Measurements from ENCODE around the gene TFB2M.
A peak's percentile ranks its signal among the peaks of the same experiment; 100 is the strongest.

Gene TFB2M

DNA sequence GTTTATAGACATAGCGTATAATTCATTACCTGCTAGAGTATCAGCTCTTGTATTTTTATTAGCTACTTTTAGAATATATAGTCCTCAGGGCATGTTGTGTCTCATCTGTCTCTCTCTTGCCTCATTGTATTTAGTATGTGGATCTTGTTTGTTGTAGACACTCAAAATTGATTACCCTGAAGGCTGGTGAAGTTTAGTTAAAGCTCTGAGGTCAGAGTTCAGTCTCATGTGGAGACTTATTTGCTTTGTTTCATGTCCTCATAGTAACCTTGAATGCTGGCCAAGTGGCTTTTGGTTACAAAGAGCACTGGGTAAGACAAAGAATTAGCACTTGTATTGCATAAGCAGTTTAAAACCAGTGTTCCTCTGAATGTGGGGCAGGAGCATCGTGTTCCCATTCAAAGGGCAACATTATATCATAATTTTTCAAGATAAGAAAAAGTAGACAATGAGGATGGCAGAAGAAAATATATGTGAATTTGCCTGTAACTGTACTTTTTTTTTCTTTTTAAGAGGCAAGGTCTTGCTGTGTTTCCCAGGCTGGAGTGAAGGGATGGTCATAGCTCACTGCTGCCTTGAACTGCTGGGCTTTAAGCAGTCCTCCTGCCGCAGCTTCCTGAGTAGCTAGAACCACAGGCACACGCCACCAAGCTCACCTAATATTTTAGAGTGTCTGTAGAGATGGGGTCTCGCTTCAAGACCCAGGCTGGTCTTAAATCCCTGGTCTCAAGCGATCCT lies 17.6 kb upstream of the TFB2M start:
- peaks cover 0 to 6% of the 10 kb centered on the region in 2 donors for H3K36me3 ChIP-seq (ENCODE audit: control insufficient read depth in 2 of 2, insufficient read depth in 2 of 2, low read length in 2 of 2)
- peak overlapping the region in 1 of 2 donors; percentile 66 for H3K9ac ChIP-seq (ENCODE audit: low read depth in 1 of 2, low read length in 2 of 2)
- H3K4me1 ChIP-seq (ENCODE audit: control insufficient read depth in 2 of 2, insufficient read depth in 2 of 2, low read length in 2 of 2), result peaks cover 34 to 58% of the 10 kb centered on the region in 2 donors
- no peaks in the 10 kb centered on the region for H3K27me3 ChIP-seq (ENCODE audit: control insufficient read depth in 2 of 2, insufficient read depth in 2 of 2, low read length in 2 of 2)
- no peaks in the 10 kb centered on the region for H3K9me3 ChIP-seq (ENCODE audit: control insufficient read depth in 2 of 2, low read length in 2 of 2)
- peak overlapping the region; percentile 87 to 90 for H3K27ac ChIP-seq (ENCODE audit: low read depth in 2 of 2, low read length in 2 of 2)
- peak overlapping the region; percentile 55 to 71 for H3K4me3 ChIP-seq (ENCODE audit: low read length in 2 of 2)

DNA sequence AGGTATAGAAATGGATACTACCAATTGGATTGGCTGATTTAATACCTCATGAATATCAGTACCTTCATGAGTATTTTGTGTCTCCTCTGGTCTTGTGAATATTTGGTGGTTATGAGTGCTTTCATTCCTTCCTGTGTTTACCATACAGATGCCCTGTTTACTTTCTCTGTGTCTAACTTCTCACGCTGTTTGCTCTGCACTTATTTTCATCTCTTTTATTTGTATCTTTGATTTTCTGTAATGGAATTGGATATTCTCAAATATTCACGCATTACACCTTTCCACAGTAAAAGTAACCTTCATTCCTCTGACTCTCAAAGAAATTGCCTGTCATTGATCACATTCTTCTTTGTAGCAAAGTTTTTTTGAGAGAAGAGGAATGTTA lies 17.0 kb upstream of the TFB2M start:
- Histone ChIP-seq H3K4me1 (ENCODE audit: control insufficient read depth in 2 of 2, insufficient read depth in 2 of 2, low read length in 2 of 2) (peaks cover 34 to 55% of the 10 kb centered on the region in 2 donors), H3K27ac (ENCODE audit: low read depth in 2 of 2, low read length in 2 of 2) (peak overlapping the region; percentile 87 to 90)

DNA sequence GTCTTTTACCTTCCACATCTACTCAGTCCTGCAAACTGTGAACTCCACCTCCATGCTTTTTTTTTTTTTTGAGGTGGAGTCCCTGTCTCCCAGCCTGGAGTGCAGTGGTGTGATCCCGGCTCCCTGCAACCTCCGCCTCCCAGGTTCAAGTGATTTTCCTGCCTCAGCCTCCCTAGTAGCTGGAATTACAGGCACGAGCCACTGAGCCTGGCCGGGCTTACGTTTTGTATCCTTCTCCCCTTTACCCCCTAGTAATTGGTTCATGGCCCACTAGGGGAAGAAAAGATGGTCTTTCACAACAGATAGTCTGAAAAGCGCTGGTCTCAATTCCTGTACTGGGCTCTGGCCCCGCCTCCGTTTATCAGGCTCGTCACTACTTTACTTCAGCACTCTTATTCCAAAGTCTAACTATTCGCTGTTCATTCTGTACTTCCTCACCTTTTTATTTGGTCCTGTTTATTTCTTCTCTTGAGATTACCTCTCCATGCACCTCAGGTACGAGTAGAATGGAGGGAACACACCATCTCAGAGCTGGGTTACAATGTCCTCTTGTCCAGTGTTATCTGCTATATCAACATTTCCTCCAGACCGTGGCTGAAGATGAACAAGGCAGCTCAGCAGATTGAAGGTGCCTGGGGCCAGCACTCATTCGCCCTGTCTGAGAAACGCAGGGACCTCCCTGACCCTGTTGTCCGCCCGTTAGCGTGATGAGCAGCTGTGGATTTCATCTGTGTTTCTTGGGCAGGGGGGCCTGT lies 16.4 kb upstream of the TFB2M start:
- peak overlapping the region; percentile 55 to 71 for H3K4me3 ChIP-seq (ENCODE audit: low read length in 2 of 2)
- H3K27ac ChIP-seq (ENCODE audit: low read depth in 2 of 2, low read length in 2 of 2), result peak overlapping the region; percentile 87 to 90
- peak overlapping the region; percentile 42 to 66 for H3K9ac ChIP-seq (ENCODE audit: low read depth in 1 of 2, low read length in 2 of 2)
- H3K9me3 ChIP-seq (ENCODE audit: control insufficient read depth in 2 of 2, low read length in 2 of 2), result no peaks in the 10 kb centered on the region
- peaks cover 0 to 6% of the 10 kb centered on the region in 2 donors for H3K36me3 ChIP-seq (ENCODE audit: control insufficient read depth in 2 of 2, insufficient read depth in 2 of 2, low read length in 2 of 2)
- no peaks in the 10 kb centered on the region for H3K27me3 ChIP-seq (ENCODE audit: control insufficient read depth in 2 of 2, insufficient read depth in 2 of 2, low read length in 2 of 2)
- peaks cover 31 to 51% of the 10 kb centered on the region in 2 donors for H3K4me1 ChIP-seq (ENCODE audit: control insufficient read depth in 2 of 2, insufficient read depth in 2 of 2, low read length in 2 of 2)

More for the DNA sequence above, 17.0 kb upstream of the TFB2M start:
- Histone ChIP-seq H3K9me3 (ENCODE audit: control insufficient read depth in 2 of 2, low read length in 2 of 2) (no peaks in the 10 kb centered on the region), H3K36me3 (ENCODE audit: control insufficient read depth in 2 of 2, insufficient read depth in 2 of 2, low read length in 2 of 2) (peaks cover 0 to 6% of the 10 kb centered on the region in 2 donors), H3K4me3 (ENCODE audit: low read length in 2 of 2) (peak overlapping the region; percentile 55 to 71), H3K9ac (ENCODE audit: low read depth in 1 of 2, low read length in 2 of 2) (peak overlapping the region; percentile 42 to 66), H3K27me3 (ENCODE audit: control insufficient read depth in 2 of 2, insufficient read depth in 2 of 2, low read length in 2 of 2) (no peaks in the 10 kb centered on the region)

DNA sequence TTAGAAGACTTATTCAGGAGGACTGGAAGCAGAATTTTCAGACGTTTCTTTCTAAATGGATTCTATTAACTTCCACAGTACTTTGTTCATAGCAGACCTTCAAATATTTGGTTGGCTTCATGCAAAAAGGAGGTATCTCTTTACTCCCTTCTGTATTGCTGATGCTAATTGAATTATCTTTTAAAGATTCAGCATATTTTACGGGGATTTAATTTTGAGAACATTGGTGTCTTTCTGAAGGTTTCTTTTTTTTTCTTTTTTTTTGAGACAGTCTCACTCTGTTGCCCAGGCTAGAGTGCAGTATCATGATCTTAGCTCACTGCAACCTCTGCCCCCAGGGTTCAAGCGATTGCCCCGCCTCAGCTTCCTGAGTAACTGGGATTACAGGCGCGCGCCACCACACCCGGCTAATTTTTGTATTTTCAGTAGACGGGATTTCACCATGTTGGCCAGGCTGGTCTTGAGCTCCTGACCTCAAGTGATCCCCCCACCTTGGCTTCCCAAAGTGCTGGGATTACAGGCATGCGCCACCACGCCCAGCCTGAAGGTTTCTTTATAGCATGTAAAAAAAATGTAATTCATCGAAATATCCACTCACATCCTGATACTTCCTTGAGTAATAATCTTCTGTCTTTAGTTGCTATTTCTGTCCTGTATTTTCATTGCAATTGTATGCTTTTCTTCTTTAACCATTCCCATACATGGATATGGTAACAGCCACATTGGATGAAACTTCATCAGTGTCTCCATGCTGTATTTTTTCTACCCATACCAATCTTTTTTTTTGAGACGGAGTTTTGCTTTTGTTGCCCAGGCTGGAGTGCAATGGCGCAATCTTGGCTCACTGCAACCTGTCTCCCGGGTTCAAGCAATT lies 14.7 kb upstream of the TFB2M start:
- Histone ChIP-seq H3K4me3 (ENCODE audit: low read length in 2 of 2) (no peak overlapping the region), H3K27me3 (ENCODE audit: control insufficient read depth in 2 of 2, insufficient read depth in 2 of 2, low read length in 2 of 2) (no peaks in the 10 kb centered on the region), H3K27ac (ENCODE audit: low read depth in 2 of 2, low read length in 2 of 2) (peak overlapping the region; percentile 38), H3K36me3 (ENCODE audit: control insufficient read depth in 2 of 2, insufficient read depth in 2 of 2, low read length in 2 of 2) (peaks cover 0 to 6% of the 10 kb centered on the region in 2 donors), H3K4me1 (ENCODE audit: control insufficient read depth in 2 of 2, insufficient read depth in 2 of 2, low read length in 2 of 2) (peaks cover 29 to 47% of the 10 kb centered on the region in 2 donors), H3K9me3 (ENCODE audit: control insufficient read depth in 2 of 2, low read length in 2 of 2) (no peaks in the 10 kb centered on the region), H3K9ac (ENCODE audit: low read depth in 1 of 2, low read length in 2 of 2) (no peak overlapping the region)

DNA sequence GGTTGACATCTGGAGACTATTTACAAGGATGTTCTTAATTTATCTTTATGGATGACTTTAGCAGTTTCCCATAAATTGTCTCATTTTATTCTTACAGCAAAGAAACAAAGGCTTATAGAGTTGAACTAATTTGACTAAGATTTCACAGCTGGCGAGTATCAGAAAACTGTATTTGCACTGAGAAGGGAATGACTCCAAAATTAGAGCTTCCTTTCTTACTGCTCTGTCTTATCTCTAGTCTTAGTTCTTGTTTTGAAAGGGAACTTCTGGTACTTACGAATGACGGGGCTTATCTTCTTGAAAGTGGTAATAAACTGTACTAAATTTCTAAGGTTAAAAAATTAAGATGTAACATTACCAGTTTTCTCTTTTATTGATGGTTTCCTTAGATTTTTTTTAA lies 13.8 kb upstream of the TFB2M start:
- no peaks in the 10 kb centered on the region for H3K9me3 ChIP-seq (ENCODE audit: control insufficient read depth in 2 of 2, low read length in 2 of 2)
- no peaks in the 10 kb centered on the region for H3K27me3 ChIP-seq (ENCODE audit: control insufficient read depth in 2 of 2, insufficient read depth in 2 of 2, low read length in 2 of 2)
- no peak overlapping the region for H3K4me3 ChIP-seq (ENCODE audit: low read length in 2 of 2)
- H3K4me1 ChIP-seq (ENCODE audit: control insufficient read depth in 2 of 2, insufficient read depth in 2 of 2, low read length in 2 of 2), result peaks cover 27 to 42% of the 10 kb centered on the region in 2 donors
- H3K36me3 ChIP-seq (ENCODE audit: control insufficient read depth in 2 of 2, insufficient read depth in 2 of 2, low read length in 2 of 2), result peaks cover 0 to 2% of the 10 kb centered on the region in 2 donors
- H3K27ac ChIP-seq (ENCODE audit: low read depth in 2 of 2, low read length in 2 of 2), result peak overlapping the region in 1 of 2 donors; percentile 27
- no peak overlapping the region for H3K9ac ChIP-seq (ENCODE audit: low read depth in 1 of 2, low read length in 2 of 2)

DNA sequence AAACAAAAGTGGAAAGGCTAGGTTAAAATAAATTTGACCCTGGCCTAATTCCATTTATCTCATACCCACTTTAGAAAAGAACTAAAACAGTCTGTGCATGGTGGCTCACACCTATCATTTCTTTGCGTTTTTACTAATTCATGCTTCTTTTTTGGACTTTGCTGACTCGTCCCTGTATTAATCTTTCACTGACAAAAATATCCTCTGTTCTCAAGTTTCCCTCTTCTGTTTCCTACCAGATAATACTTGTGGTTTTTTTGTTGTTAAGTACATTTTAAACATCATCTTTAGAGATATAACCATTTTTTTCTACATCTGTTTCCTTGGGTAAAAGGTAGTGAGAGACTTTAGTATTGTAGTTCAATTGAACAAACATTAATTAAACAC lies 11.7 kb upstream of the TFB2M start:
- Histone ChIP-seq H3K4me3 (ENCODE audit: low read length in 2 of 2) (no peak overlapping the region), H3K27me3 (ENCODE audit: control insufficient read depth in 2 of 2, insufficient read depth in 2 of 2, low read length in 2 of 2) (no peaks in the 10 kb centered on the region), H3K4me1 (ENCODE audit: control insufficient read depth in 2 of 2, insufficient read depth in 2 of 2, low read length in 2 of 2) (peaks cover 8 to 22% of the 10 kb centered on the region in 2 donors), H3K36me3 (ENCODE audit: control insufficient read depth in 2 of 2, insufficient read depth in 2 of 2, low read length in 2 of 2) (no peaks in the 10 kb centered on the region), H3K9me3 (ENCODE audit: control insufficient read depth in 2 of 2, low read length in 2 of 2) (no peaks in the 10 kb centered on the region), H3K27ac (ENCODE audit: low read depth in 2 of 2, low read length in 2 of 2) (no peak overlapping the region), H3K9ac (ENCODE audit: low read depth in 1 of 2, low read length in 2 of 2) (no peak overlapping the region)

DNA sequence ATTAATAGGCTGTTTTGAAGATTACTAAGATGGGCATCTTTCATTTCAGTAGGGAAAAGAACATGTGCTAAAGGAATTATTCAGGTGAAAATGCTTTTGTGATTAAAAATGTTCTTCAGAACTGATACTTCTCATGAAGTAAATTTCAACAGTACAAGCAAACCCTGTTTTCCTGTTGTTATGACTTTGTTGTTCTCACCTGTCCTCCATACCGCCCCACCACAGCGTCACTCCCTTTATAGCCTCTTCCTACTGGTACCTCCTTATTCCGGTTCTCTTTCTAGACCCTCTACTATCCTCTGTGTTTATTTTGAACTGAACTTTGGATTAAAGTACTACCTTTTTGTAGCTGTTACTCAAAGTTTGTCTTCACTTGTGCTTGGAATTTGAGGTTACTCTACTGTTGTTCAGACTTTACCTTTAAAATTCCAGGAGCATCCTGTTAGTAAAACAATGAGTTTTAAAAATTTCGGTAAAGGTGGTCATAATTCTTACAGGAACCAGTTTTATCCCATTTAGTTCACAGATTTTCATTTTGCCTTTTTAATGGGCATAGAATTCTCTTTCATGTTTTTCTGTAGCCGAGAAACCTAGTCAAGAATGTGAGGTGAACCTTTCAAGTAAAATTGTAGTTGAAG lies 11.1 kb upstream of the TFB2M start:
- no peak overlapping the region for H3K9ac ChIP-seq (ENCODE audit: low read depth in 1 of 2, low read length in 2 of 2)
- H3K27me3 ChIP-seq (ENCODE audit: control insufficient read depth in 2 of 2, insufficient read depth in 2 of 2, low read length in 2 of 2), result no peaks in the 10 kb centered on the region
- H3K27ac ChIP-seq (ENCODE audit: low read depth in 2 of 2, low read length in 2 of 2), result no peak overlapping the region
- no peaks in the 10 kb centered on the region for H3K36me3 ChIP-seq (ENCODE audit: control insufficient read depth in 2 of 2, insufficient read depth in 2 of 2, low read length in 2 of 2)
- H3K9me3 ChIP-seq (ENCODE audit: control insufficient read depth in 2 of 2, low read length in 2 of 2), result no peaks in the 10 kb centered on the region
- no peak overlapping the region for H3K4me3 ChIP-seq (ENCODE audit: low read length in 2 of 2)
- H3K4me1 ChIP-seq (ENCODE audit: control insufficient read depth in 2 of 2, insufficient read depth in 2 of 2, low read length in 2 of 2), result peaks cover 4 to 20% of the 10 kb centered on the region in 2 donors

DNA sequence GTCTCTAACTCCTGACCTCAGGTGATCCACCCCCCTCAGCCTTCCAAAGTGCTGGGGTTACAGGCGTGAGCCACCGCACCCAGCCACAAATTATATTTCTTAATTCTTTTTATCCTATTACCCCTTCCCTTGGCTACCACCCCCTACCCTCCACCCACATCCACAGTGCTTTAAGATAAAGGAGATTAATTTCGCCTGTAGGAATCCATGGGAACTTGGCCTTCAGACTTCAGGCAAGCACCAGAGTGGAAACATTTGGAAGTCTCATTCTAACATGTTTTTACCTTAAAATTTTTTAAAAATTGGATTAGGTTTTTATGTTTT lies 10.6 kb upstream of the TFB2M start:
- H3K36me3 ChIP-seq (ENCODE audit: control insufficient read depth in 2 of 2, insufficient read depth in 2 of 2, low read length in 2 of 2), result no peaks in the 10 kb centered on the region
- H3K27ac ChIP-seq (ENCODE audit: low read depth in 2 of 2, low read length in 2 of 2), result no peak overlapping the region
- no peak overlapping the region for H3K9ac ChIP-seq (ENCODE audit: low read depth in 1 of 2, low read length in 2 of 2)
- H3K4me3 ChIP-seq (ENCODE audit: low read length in 2 of 2), result no peak overlapping the region
- H3K4me1 ChIP-seq (ENCODE audit: control insufficient read depth in 2 of 2, insufficient read depth in 2 of 2, low read length in 2 of 2), result peaks cover under 1 to 16% of the 10 kb centered on the region in 2 donors
- H3K9me3 ChIP-seq (ENCODE audit: control insufficient read depth in 2 of 2, low read length in 2 of 2), result no peaks in the 10 kb centered on the region
- H3K27me3 ChIP-seq (ENCODE audit: control insufficient read depth in 2 of 2, insufficient read depth in 2 of 2, low read length in 2 of 2), result no peaks in the 10 kb centered on the region

DNA sequence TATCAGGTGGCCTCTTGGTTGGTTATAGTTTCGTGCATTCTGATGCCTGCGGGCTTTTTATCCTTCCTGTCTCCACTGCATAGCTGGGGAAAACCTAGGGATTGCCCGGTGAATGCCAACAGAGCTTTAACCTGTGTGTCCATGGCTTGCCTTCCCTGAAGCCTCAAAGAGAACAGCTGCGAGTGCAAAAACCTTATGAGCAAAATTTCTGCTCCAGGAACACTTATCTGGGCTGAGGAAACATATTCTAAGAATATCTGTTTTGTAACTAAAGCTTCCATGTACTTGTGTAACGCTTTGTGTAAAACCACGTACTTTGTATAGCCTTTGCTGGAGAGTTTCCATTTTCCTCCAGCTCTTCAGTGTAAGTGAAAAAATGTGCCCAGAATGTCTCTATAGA lies 7.4 kb upstream of the TFB2M start:
- Histone ChIP-seq H3K27me3 (ENCODE audit: control insufficient read depth in 2 of 2, insufficient read depth in 2 of 2, low read length in 2 of 2) (no peaks in the 10 kb centered on the region), H3K27ac (ENCODE audit: low read depth in 2 of 2, low read length in 2 of 2) (no peak overlapping the region), H3K9ac (ENCODE audit: low read depth in 1 of 2, low read length in 2 of 2) (no peak overlapping the region), H3K9me3 (ENCODE audit: control insufficient read depth in 2 of 2, low read length in 2 of 2) (no peaks in the 10 kb centered on the region), H3K36me3 (ENCODE audit: control insufficient read depth in 2 of 2, insufficient read depth in 2 of 2, low read length in 2 of 2) (no peaks in the 10 kb centered on the region), H3K4me3 (ENCODE audit: low read length in 2 of 2) (no peak overlapping the region), H3K4me1 (ENCODE audit: control insufficient read depth in 2 of 2, insufficient read depth in 2 of 2, low read length in 2 of 2) (peaks cover 14 to 26% of the 10 kb centered on the region in 2 donors)
